Inflammatory macrophage (primary cell): Measurements from ENCODE around the gene PACS2.
A peak's percentile ranks its signal among the peaks of the same experiment; 100 is the strongest.
"Not testable (repeated sequence)": the region's sequence is repeated elsewhere in the genome, so short reads cannot be mapped to it uniquely, and the experiment has no call there.

ENCODE experiments used
- DNase-seq, 2 donors: peaks; one replicate each; pipeline ENCODE4 v3.0.0-alpha.2; 2020 to 2022

Gene PACS2

GRCh38 chr14:105351920-105352851 lies 37.6 kb downstream of the PACS2 start:
- DNase-seq = peak; percentile 84 to 87

- no peak for DNase-seq
Observed at GRCh38 chr14:105353136-105353535, 38.6 kb downstream of the PACS2 start.

DNA sequence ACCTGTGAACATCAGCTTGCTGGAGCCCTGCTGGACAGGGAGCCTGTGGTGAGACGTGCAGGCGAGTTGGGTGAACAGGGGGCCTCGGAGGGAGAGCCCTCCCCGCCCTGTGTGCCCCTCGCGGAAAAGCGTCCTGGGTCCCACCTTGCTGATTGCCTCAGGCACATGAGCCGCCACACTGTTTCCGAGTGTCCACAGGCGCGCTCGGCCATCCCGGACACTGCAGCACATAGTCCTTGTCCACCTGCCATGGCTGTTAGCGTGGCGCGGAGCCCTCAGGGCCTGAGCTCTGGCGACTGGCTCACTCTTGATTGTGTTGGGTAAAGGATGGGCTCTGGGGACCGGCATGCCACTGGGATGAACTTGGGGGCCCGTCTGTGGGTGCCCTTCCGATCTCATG lies 40.0 kb downstream of the PACS2 start:
- no peak for DNase-seq

DNA sequence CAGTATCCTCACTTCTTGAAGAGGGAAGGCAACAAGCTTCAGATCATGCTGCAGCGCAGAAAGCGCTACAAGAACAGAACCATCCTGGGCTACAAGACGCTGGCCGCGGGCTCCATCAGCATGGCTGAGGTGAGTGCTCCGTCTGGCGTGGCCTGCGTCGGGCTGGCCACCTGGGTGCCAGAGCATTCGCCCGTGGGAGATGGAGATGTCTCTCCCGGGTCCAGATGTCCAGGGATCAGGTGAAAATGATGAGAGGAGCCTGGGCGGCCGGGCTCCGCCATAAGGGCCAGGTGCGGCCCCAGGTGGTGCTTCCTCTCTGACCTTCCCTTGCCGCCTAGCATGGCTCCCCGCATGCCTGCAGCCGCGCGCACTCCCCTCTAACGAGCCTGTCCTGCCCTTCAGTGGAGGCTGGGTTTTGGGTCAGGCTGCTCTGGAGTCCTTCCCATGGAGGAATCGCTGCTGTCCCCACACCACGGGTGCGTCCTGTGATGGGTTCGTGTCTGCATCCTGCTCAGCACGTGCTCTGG lies 40.6 kb downstream of the PACS2 start:
- no peak for DNase-seq

- no peak for DNase-seq
Observed at GRCh38 chr14:105355850-105356604, 41.5 kb downstream of the PACS2 start.

DNA sequence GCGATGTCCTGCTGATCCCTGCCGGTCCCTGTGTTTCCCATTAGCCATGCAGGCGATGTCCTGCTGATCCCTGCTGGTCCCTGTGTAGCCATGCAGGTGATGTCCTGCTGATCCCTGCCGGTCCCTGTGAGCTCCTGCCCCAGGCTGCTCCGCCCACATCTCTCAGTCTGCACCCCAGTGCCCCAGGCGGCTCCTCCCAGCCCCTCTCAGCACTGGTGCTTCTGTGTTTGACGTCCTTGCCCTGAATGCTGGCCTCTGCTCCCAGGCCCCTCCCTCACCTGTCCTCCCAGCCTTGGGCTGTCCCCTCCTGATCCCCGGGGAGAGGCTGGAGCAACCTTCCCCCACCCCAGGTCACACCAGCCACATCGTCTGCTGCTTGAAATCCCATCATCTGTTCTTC lies 42.4 kb downstream of the PACS2 start:
- DNase-seq = no peak

GRCh38 chr14:105357626-105358025 lies 43.1 kb downstream of the PACS2 start:
- DNase-seq = no peak

DNA sequence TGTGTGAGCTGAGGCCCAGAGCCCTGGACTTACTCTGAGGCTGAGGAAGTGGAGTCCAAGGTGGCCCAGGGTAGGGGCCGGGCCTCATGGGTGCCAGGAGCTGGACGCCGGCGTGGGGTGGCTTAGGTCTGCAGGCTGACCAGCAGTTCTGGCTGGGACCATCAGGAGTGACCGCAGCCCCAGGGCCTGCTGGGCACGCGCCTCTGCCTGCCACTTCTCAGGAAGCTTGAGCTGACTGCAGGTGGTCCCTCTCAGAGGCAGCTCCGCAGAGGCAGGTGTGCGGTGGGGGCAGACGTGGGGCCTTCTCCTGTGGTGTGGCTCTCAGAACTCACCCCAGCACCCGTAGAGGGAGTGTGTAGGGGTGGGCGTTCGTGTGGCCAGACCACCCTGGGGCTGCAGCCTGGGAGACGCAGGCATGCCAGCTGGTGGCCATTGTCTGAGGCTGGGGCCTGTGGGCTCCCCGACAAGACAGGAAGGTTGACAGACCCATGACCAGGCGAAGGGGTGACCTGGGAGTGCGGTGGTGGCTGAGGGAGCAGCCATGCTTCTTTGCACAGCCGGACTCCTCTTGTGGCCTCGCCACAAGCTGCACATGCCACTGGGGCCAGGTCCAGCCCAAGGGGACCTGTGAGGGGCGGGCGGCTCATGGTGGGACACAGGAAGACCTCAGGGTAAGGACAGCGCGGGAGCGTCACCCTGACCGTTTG lies 43.7 kb downstream of the PACS2 start:
- DNase-seq = no peak

- DNase-seq = no peak
Observed at GRCh38 chr14:105358943-105359342, 44.4 kb downstream of the PACS2 start.

DNA sequence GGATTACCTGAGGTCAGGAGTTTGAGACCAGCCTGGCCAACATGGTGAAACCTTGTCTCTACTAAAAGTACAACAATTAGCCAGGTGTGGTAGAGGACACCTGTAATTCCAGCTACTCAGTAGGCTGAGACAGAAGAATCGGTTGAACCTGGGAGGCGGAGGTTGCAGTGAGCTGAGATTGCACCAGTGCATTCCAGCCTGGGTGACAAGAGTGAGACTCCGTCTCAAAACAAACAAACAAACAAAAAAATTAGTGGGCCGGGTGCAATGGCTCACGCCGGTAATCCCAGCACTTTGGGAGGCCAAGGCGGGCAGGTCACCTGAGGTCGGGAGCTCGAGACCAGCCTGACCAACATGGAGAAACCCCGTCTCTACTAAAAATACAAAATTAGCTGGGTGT lies 46.9 kb downstream of the PACS2 start:
- DNase-seq = not testable (repeated sequence)

GRCh38 chr14:105363847-105364708 lies 49.5 kb downstream of the PACS2 start:
- DNase-seq = no peak

- no peak for DNase-seq
Observed at GRCh38 chr14:105365101-105365500, 50.6 kb downstream of the PACS2 start.

DNA sequence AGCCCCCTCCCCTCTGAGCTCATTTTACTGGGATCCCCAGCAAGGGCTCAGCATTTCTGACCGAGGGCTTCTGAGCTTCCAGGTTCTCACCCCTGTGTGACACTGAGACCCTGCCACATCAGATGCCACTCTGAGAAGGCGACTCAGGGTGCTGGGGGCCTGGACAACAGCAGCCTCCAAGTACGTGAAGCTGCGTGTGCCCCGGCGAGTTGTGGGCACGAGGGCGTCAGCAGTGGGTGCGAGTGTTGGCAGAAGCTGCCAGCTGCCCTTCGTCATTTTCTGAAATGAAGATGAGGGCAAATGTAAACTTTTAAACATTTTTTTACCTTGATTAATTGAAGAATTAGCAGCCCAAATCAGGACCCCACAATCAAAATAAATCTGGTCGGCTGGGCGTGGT lies 51.1 kb downstream of the PACS2 start:
- no peak for DNase-seq

- DNase-seq = no peak
Observed at GRCh38 chr14:105366386-105367074, 52.0 kb downstream of the PACS2 start.

GRCh38 chr14:105367116-105368031 lies 52.8 kb downstream of the PACS2 start:
- DNase-seq = no peak

DNA sequence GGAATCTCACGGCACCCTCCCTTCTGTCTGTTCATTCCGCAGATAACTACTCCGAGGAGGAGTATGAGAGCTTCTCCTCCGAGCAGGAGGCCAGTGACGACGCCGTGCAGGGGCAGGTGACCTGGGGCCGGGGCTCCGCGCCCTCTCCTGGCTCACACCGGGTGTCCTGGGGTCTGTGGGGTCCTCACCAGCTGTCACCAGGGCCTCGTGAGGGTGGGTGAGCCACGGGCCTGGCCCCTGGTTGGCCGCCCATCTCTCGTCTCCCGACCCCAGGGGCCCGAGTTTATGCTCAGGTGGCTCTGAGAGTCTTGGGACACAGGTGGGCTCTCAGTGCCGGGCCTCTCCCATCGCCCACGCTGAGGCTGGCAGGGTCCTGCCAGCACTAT lies 53.5 kb downstream of the PACS2 start:
- DNase-seq = no peak

- no peak for DNase-seq
Observed at GRCh38 chr14:105368426-105368825, 53.9 kb downstream of the PACS2 start.

DNA sequence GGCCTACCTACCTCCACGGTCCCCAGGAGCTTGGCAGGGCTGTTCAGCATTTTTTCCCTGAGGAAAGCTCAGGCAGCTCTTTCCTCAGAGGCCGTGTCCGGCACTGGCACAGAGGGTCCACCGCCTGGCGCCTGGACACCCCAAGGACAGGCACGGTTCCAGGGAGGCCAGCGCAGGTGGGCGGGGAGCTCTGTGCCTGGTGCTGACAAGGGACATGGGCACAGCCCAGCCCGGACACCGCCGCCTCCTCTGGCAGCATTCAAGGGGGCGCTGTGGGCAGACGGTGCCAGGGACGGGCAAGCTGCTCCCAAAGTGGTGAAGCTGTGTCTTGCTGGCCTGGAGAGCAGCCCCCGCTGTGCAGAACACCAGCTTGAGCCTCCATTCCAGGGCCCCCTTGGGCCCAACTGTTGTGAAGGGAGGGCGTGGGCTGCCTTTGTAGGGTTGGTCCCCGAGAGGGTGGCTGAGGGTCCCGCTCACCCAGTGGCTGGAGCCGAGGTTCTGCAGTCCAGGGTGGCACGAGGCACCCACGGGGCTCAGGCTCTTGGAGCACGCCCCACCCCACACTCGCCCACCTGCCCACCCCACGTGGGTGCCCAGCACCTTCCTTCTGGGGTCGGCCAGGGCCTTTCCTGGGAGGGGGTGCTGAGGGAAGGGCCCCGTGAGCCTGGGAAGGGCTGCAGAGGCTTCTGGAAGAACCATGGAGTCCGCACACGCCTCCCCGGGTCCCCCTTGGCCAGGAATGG lies 54.5 kb downstream of the PACS2 start:
- DNase-seq = no peak

DNA sequence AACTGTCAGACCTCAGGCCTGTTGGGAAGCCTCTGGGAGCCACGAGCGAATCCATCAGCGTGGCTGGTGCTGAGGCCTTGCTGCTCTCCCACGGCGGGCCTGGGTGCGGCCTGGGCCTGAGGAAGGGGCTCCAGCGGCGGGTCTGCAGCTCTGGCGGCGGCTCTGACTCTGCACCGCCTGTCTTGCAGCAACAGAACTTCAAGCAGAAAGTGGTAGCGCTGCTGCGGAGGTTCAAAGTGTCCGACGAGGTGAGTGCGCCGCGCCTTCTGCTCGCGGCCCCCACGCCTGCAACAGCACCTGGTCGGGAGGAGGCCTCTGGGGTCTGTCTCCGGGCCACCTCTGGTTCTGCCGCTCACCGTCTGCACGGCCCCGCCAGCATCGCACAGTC lies 55.1 kb downstream of the PACS2 start:
- no peak for DNase-seq

- DNase-seq = no peak
Observed at GRCh38 chr14:105374389-105374788, 59.8 kb downstream of the PACS2 start.
